ENCODE data around the gene C5.
"Not testable (repeated sequence)": the region's sequence is repeated elsewhere in the genome, so short reads cannot be mapped to it uniquely, and the experiment has no call there.

Gene C5

GRCh38 chr9:120980951-120981350 lies 69.1 kb downstream of the C5 start:
- DNase-seq (ENCODE audit: low read depth in 1 of 2, low spot score in 1 of 2): no peak

GRCh38 chr9:120979797-120980196 lies 70.3 kb downstream of the C5 start:
- no peak for DNase-seq (ENCODE audit: low read depth in 1 of 2, low spot score in 1 of 2)

- no peak for DNase-seq (ENCODE audit: low read depth in 1 of 2, low spot score in 1 of 2)
Measured at GRCh38 chr9:120978987-120979386, 71.1 kb downstream of the C5 start.

- no peak for DNase-seq (ENCODE audit: low read depth in 1 of 2, low spot score in 1 of 2)
Measured at GRCh38 chr9:120977321-120977720, 72.8 kb downstream of the C5 start.

- DNase-seq (ENCODE audit: low read depth in 1 of 2, low spot score in 1 of 2): no peak
Measured at GRCh38 chr9:120974921-120975320, 75.2 kb downstream of the C5 start.

GRCh38 chr9:120974181-120974580 lies 75.9 kb downstream of the C5 start:
- no peak for DNase-seq (ENCODE audit: low read depth in 1 of 2, low spot score in 1 of 2)

GRCh38 chr9:120971938-120972337 lies 78.1 kb downstream of the C5 start:
- DNase-seq (ENCODE audit: low read depth in 1 of 2, low spot score in 1 of 2): no peak

- not testable (repeated sequence) for DNase-seq (ENCODE audit: low read depth in 1 of 2, low spot score in 1 of 2)
Measured at GRCh38 chr9:120971471-120971870, 78.6 kb downstream of the C5 start.

GRCh38 chr9:120970244-120970643 lies 79.8 kb downstream of the C5 start:
- DNase-seq (ENCODE audit: low read depth in 1 of 2, low spot score in 1 of 2): no peak

GRCh38 chr9:120966013-120966369 lies 84.1 kb downstream of the C5 start:
- no peak for DNase-seq (ENCODE audit: low read depth in 1 of 2, low spot score in 1 of 2)

- no peak for DNase-seq (ENCODE audit: low read depth in 1 of 2, low spot score in 1 of 2)
Measured at GRCh38 chr9:120965344-120966012, 84.6 kb downstream of the C5 start.

- DNase-seq (ENCODE audit: low read depth in 1 of 2, low spot score in 1 of 2): no peak
Measured at GRCh38 chr9:120961936-120962335, 88.1 kb downstream of the C5 start.

GRCh38 chr9:120960001-120960400 lies 90.1 kb downstream of the C5 start:
- no peak for DNase-seq (ENCODE audit: low read depth in 1 of 2, low spot score in 1 of 2)

GRCh38 chr9:120956862-120957261 lies 93.2 kb downstream of the C5 start:
- no peak for DNase-seq (ENCODE audit: low read depth in 1 of 2, low spot score in 1 of 2)

GRCh38 chr9:120951960-120952618 lies 98.0 kb downstream of the C5 start:
- DNase-seq (ENCODE audit: low read depth in 1 of 2, low spot score in 1 of 2): no peak

- DNase-seq (ENCODE audit: low read depth in 1 of 2, low spot score in 1 of 2): no peak
Measured at GRCh38 chr9:120950421-120951388, 99.4 kb downstream of the C5 start.

GRCh38 chr9:120949290-120949689 lies 100.8 kb downstream of the C5 start:
- DNase-seq (ENCODE audit: low read depth in 1 of 2, low spot score in 1 of 2): no peak

- DNase-seq (ENCODE audit: low read depth in 1 of 2, low spot score in 1 of 2): no peak
Measured at GRCh38 chr9:120948824-120949223, 101.3 kb downstream of the C5 start.

- DNase-seq (ENCODE audit: low read depth in 1 of 2, low spot score in 1 of 2): no peak
Measured at GRCh38 chr9:120947222-120947621, 102.9 kb downstream of the C5 start.

- DNase-seq (ENCODE audit: low read depth in 1 of 2, low spot score in 1 of 2): no peak
Measured at GRCh38 chr9:120946259-120946658, 103.8 kb downstream of the C5 start.

- DNase-seq (ENCODE audit: low read depth in 1 of 2, low spot score in 1 of 2): no peak
Measured at GRCh38 chr9:120944948-120945347, 105.1 kb downstream of the C5 start.

- DNase-seq (ENCODE audit: low read depth in 1 of 2, low spot score in 1 of 2): no peak
Measured at GRCh38 chr9:120944434-120944843, 105.6 kb downstream of the C5 start.
